HG03025 (cell line): ENCODE data around the gene PRDM16.

ENCODE experiments used
- ATAC-seq: cut with Tn5 transposase; IDR thresholded peaks from one replicate; pipeline ENCODE4 v1.9.1; 2021; ENCODE audit warnings: mild to moderate bottlenecking, moderate library complexity; ENCODE audit not compliant: unreplicated experiment, low FRiP score

Gene PRDM16

GRCh38 chr1:3265835-3266805 lies 197.1 kb downstream of the PRDM16 start:
- no peak for ATAC-seq

- ATAC-seq, result no peak
Observed at GRCh38 chr1:3266870-3267549, 198.0 kb downstream of the PRDM16 start.

- ATAC-seq, result no peak
Observed at GRCh38 chr1:3267550-3268270, 198.7 kb downstream of the PRDM16 start.

- ATAC-seq, result no peak
Observed at GRCh38 chr1:3268281-3268680, 199.3 kb downstream of the PRDM16 start.

- ATAC-seq, result no peak
Observed at GRCh38 chr1:3270403-3271245, 201.6 kb downstream of the PRDM16 start.

GRCh38 chr1:3271866-3272265 lies 202.9 kb downstream of the PRDM16 start:
- no peak for ATAC-seq

DNA sequence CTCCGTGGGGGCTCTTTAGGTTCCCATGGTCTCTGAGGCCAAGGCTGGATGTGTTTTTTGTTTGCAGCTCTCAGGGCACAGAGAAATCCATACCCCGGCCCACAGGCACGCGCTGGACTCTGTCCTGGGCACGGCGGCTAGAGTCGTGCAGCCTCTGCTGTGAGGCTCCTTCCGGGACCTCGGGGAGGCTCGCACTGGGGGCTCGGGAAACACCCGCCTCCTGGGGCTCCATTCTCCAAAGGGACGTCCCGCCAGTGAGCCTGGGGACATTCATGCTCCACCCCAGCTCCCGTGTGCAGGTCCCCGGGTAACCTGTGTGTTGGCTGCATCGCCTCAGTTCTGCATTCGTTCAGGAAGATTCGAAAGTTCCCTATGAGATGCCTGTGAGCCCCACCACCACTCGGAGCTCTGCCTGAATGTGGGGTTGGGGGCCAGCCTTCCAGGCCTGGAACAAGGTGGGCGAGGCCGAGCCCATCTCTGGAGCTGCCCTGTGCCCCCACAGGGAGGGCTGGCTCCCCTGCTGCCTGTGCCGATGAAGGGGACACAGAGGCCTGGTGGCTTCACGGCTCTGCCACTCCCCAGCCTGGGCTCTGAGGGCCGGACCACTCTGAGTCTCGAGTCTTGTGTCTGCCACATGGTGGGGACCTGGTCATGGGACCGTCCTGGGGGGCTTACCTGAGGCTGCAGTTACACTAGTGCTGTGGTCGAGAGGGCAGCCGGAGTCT lies 203.5 kb downstream of the PRDM16 start:
- ATAC-seq, result no peak

DNA sequence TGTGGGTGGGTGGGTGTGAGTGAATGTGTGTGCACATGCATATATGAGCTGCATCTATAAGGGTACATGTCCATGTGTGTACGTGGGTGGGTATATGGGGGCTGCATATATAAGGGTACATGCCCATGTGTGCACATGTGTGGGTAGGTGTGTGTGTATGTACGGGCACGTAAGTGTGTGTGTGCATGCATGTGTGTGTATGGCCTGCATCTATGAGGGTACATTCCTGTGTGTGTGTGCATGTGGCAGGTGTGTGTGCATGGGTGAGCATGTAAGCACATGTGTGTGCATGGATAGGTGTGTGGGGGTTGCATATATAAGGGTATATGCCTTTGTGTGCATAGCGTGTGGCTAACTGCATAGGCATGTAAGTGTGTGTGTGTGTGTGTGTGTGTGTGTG lies 204.4 kb downstream of the PRDM16 start:
- ATAC-seq, result no peak

- ATAC-seq, result no peak
Observed at GRCh38 chr1:3274972-3275371, 206.0 kb downstream of the PRDM16 start.

DNA sequence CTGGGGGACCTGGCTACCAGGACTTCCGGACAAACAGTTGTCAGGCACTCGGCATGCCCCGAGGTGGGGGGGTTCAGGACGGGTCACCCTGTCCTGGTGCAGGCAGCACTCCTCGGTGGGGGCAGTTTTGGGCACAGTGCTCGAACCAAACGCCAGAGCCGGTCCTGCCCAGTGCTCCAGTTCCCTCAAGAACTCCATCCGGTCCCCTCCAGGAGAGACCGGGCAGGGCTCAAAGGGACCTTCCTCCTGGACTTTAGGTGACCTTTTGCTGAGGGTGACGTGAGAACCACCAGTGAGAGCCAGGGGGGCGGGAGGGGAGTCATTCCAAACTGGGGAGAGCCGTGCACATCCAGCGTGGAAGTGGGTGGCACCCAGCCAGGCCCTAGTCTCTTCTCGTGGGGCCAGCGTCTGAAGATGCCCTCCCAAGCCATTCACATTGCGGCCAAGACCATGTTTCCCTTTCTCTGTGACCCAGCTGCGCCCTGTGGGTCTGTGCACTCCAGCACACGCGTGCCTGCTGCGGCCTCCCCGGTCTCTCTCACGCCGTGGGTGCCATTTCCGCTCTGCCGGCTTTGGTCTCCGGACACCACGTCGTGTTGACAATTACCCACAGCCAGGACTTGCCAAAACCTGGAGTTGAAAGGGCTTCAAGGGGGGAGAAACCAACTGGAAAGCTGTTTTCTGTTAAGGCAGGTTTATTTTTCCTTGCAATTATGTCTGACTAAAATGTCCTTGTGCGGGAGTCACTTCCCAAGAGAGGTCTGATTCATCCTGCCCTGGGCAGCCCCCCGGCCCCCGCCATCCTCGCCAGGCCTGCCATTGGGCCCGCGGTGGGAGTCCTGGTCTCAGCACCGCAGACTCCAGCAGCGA lies 206.7 kb downstream of the PRDM16 start:
- ATAC-seq, result no peak

DNA sequence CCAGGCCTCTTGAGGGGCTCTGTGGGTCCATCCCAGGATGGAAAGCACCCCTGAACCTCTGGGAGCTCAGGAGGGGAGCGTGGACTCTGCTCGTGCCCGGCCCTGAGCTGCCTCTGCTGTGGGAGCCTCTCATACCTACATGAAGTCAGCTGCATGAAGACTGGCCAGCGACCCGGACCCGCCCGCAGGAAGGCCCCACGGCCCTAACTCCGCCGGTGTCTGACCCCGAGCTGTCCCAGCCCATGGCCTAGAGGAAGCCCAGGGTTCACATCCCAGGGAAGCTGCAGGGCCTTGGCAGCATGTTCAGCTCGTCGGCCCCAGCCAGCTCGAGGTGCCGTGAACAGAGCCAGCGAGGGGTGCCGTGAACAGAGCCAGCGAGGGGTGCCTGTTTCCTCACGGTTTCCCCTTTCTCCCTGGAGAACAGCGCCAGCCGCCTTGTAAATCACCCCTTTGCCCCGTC lies 207.4 kb downstream of the PRDM16 start:
- no peak for ATAC-seq

- ATAC-seq, result no peak
Observed at GRCh38 chr1:3277011-3277471, 208.0 kb downstream of the PRDM16 start.

DNA sequence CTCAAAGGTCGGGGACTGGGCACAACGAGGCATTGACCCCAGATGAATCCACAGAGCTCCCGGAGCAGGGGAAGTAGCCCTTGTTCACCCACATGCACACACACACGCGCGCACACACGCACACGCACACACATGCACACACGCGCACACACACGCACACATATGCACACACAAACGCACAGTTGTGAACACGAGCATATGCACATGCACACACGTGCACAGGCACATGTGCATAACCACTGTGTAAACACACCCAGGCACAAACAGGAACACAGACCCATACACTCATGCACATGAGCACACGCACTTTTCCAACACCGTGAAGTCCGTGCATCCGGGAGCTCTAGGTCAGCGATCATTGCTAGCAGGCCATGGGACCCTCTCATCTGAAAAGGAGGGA lies 208.6 kb downstream of the PRDM16 start:
- ATAC-seq, result no peak

DNA sequence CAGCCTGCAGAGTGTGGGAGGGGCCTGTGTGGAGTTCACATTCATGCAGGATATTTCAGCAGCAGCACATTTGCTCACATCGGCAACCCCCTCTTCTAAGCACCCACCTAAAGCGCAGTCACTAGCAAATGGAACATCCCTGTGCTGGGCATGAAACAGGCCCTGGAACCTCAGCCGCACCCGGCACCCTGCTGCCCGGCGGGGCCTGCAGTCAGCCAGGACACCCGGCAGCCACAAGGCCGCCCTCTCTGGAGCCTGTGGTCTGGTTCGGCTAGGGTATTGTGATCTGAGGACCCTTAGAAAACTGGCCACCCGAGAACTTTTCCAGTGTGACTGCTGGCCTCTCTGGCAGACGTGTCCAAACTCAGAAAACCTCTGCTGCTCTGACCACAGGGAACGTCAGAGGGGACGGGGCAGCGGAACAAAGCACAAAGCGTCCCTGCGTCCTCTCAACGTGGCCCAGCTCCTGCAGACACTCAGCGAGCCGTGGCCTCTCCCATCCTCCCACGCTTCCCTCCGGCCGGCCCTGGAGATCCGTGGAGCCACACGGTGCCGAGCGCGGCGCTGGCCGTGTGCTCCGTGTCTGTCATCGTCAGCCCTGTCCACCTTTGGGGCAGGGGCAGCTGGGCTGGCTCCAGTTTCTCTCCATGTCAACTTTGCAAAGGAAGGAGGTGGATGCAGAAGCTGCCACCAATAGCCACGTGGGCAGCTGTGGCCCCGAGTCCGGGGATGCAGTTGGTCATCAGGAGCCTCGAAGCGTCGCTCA lies 209.6 kb downstream of the PRDM16 start:
- no peak for ATAC-seq

DNA sequence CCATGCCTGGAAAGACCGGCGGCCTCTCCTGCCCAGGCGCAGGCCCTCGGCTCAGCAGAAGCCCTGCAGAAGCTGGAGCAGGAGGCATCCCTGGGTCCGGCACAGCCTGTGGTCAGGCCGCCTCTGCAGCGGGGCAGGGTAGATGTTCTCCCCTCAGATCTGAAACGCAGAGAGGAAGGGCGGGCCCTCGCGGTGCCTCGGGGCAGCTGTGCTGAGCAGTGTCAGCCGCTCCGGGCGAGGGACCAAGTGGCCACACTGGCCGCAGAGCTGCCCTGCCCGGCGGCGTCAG lies 210.1 kb downstream of the PRDM16 start:
- no peak for ATAC-seq

DNA sequence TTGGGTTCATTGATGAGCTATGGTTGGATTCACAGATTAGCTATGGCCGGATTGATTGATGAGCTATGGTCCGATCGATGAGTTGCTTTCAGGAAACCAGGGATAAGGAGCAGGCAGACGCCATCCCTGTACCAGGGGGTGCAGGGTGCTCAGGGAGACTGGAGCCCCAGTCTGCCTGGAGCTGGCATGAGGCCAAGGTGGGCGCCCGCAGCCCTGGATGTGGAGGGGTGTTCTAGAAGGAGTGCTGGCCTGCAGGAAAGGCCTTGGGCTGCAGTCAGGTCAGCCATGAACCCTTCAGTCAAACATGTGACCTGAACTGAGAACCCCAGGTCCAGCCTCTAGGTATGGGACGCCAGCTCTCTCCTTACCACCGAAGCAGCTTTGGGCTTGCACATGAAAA lies 212.7 kb downstream of the PRDM16 start:
- ATAC-seq, result no peak

DNA sequence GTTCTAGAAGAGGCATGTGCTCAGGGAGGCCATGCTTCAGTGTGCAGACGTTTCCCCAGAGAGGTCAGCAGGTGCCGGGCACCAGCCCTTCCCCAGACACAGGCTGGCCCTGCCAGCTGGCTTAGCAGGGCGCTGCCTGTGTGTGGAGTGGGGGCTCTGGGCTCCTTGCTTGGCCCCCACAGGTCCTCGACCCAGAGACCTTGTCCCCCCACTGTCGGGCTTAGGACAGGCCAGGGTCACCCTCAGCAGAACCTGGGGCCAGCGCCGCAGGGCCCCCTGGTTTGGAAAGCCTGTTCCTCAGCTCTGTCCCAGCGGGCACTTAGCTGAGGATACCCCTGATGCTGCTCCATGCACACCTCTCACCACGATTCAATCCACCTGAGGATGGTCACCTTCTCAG lies 213.2 kb downstream of the PRDM16 start:
- ATAC-seq, result no peak
